NCI-H2196 treated with DMSO at 0.1 percent for 48 hours (cell line): ENCODE data around the gene SLC2A4.
"Not testable (repeated sequence)": the region's sequence is repeated elsewhere in the genome, so short reads cannot be mapped to it uniquely, and the experiment has no call there.

Experiments
- DNase-seq: peaks from one replicate; lab custom pipeline; 2025; ENCODE audit not compliant: unreplicated experiment; lab: John Stamatoyannopoulos, UW

SLC2A4 gene

DNA sequence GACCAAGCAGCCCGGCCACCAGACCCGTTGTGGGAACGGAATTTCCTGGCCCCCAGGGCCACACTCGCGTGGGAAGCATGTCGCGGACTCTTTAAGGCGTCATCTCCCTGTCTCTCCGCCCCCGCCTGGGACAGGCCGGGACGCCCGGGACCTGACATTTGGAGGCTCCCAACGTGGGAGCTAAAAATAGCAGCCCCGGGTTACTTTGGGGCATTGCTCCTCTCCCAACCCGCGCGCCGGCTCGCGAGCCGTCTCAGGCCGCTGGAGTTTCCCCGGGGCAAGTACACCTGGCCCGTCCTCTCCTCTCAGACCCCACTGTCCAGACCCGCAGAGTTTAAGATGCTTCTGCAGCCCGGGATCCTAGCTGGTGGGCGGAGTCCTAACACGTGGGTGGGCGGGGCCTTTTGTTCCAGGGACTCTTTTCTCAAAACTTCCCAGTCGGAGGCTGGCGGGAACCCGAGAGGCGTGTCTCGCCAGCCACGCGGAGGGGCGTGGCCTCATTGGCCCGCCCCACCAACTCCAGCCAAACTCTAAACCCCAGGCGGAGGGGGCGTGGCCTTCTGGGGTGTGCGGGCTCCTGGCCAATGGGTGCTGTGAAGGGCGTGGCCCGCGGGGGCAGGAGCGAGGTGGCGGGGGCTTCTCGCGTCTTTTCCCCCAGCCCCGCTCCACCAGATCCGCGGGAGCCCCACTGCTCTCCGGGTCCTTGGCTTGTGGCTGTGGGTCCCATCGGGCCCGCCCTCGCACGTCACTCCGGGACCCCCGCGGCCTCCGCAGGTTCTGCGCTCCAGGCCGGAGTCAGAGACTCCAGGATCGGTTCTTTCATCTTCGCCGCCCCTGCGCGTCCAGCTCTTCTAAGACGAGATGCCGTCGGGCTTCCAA is at the start of gene SLC2A4:
SLC2A4 (plus strand) TSS at position 645 of the 879 bp plus-strand sequence; CDS start at position 862, 217 bp downstream.
- peak; percentile 72 for DNase-seq

DNA sequence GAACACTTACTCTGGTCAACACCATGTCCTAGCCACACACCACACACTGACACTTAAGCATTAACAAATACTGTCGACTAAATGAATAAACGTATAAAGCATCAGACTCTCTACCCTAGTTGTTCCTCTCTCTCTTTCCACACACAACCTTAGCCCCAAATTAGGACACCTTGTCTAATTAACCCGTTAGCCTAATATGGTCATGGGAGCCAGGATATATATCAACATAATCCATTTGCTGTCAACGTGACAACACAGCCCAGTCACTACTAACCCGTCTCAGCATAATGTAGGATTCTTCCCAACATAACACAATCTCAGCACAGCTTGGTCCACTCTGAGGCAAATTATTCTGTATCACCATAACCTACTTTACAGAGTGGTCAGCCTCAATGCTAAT is 49.4 kb upstream of the SLC2A4 start:
- no peak for DNase-seq

DNA sequence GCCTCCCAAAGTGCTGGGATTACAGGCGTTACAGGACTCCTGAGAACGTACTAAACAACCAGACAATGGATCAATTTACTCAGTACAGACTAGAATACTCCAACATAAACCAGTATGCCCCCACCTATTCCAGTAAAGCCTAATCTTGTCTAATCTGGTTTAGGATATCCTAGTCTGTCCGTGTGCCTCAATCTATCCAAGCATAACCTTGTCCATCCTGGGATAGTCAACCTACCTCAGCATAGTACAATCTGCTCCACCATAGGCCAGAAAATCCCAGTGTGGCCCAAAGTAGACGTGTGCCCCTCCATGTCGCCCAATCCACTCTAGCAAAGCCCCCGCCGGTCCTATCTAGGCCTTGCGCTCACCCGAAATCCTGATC is 47.8 kb upstream of the SLC2A4 start:
- no peak for DNase-seq

- DNase-seq, result peak; percentile 61
Observed at GRCh38 chr17:7234083-7234951, 47.2 kb upstream of the SLC2A4 start, which contains the start of gene DVL2. DVL2 (minus strand) TSS chr17:7234517; CDS start chr17:7234262, 255 bp downstream.

DNA sequence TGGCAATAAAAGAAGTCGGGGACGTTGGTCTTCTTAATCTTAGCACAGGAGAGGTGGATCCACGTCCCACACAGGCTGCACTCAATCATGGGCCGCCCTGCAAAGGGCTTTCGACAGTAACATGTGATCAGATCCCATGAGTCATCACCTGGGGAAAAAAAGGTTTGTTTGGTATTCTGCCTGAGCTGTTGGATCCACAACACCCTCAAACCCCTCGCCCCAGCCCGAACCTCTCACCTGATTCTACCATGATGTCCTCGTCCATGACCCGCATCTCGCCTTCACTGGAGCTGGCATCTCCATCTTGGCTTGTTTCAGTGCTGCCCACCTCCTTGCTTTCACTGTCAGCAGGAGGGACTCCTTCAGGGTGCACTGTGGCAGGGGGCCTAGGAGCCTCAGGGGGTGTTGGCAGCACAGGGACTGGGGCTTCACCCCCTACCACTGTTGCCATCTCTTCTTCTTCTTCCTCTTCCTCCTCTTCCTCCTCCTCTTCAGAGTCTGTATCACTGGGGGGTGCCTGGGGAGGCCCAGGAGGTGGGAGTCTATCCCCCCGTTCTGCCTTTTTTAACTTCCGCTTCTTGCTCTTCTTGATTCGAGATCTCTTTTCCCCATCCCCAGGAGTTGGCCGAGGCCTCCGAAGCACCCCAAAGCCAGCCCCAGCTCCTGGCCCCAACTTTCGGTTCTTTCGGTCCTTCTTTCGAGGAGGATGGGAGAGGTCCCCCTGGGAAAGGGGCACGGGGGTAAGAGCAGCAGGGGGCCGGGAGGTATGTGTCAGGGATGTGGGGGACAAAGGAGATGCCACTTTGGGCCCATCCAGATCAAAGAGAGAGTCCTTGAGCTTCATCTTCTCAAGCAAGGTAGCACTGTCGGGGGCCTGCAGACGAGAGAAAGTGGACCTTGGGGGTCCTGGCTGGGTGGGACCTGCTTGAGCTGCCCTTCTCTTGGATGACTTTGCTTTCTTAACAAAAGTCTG is 45.5 kb upstream of the SLC2A4 start:
- DNase-seq, result no peak

DNA sequence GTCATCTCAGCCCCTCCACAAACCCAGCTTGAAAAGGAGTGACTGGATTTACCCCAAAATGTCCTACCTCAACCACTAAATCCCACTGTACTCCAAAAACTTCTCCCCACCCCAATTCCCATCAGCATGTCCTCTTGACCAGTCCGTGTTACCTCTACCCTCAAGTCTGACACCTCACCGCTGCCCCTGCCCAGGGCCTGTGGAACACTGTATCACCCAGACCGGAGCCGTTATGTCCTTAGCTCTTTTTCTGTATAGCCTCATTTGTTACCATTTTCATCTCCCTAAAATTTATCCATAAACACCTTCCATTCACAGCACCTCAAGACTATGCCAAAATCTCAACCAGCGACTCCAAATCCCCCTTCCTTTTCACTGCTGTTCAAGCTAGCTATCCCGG is 44.7 kb upstream of the SLC2A4 start:
- DNase-seq, result no peak

DNA sequence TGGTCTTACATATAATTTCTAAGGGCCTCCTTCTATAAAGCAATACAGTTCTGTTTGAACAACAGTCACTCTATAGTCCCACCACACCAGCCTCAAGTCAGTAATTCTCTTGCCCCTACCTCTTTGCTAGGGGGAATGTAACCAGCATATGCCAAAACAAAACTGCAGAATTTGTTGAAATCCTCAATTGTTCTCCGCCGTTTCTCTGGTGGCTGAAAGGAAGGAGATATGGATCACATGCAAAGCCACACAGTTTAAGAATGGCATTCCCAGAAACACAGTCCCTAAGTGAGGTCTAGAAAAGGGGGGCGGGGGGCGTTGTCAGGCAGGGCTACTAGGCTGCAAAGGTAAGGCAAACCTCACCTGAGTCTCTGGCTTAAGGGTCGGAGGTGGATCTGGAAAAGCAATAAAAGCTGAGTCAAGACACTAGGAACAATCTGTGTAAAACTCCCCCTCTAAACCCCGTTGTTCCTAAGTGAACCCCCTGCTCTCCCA is 44.2 kb upstream of the SLC2A4 start:
- DNase-seq, result no peak

DNA sequence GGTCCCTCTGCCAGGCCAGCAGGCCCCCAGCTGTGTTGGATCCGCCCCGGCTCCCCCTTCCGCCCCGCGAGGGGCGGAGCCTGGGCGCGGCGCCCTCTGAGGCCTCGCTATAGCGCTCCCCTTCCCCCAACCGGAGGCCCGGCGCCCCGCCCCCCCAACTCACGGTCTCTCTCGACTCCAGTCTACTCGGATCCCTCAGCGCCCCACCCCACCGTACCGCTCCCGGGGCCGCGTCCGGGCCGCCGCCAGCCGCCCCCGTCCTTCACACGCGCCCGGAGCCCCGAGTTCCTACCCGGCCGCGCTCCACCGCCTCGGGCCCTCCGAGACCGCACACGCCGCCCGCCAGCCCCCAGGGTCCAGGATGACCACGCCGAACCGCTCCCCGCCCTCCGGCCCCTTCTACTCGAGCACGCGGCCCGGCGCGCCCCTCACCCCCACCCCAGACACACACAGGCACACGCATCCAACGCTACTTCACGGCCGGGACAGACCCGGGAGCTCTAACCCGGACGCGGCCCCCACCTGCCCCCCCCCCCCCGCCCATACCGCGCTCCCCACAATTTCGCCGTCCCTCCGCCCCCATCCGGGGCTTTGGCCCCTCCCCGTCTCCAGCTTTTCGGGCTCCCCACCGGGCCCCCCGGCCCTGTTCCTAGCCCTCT is 43.6 kb upstream of the SLC2A4 start:
- no peak for DNase-seq

- DNase-seq, result no peak
Observed at GRCh38 chr17:7238420-7239090, 43.0 kb upstream of the SLC2A4 start.

DNA sequence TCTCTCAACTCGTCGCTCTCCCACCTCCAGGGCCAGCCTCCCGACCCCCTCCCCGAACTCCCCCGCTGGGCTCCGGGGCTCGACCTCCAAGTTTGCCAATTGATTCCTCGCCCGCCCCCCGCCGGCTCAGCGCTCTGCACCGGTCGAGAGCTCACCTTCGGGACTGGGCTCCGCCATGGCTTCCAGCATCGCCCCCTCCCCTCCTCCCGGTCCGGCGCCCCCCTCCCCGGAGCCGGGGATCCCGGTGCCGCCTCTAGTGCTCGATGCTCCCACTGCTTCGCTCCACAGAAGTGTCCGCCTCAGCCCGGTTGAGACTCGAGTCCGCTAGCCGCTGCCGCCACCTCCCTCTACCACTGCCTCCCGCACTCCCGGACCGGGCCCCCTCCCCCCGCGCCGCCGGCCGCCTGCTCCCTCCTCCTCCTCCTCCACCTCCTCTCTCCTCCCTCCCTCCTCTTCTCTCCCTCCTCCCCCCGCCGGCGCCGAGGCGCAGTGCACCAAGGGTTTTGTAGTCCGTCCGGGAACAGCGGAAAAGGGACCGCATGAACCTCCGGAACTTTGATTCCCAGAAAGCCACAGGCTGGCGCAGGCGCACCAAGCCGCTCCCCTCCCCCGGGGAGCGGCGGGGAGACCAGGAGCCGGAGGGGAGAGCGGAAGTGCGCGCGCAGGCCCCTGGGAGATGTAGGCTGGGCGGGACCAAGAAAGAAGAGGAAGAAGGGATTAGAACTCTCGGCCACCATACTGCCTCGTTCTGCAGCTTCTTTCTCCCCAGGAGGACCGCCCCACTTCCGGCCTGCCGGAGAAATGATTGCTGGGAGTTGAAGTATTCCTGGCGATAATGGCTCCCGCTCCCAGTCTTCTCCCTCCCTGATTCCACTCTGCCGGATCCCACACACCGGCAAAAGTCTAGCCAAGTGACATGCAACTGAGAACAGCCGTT is 42.2 kb upstream of the SLC2A4 start, which contains the start of gene PHF23:
PHF23 (minus strand) TSS at position 367 of the 937 bp plus-strand sequence; CDS start at position 189, 178 bp downstream.
- peak; percentile 91 for DNase-seq

DNA sequence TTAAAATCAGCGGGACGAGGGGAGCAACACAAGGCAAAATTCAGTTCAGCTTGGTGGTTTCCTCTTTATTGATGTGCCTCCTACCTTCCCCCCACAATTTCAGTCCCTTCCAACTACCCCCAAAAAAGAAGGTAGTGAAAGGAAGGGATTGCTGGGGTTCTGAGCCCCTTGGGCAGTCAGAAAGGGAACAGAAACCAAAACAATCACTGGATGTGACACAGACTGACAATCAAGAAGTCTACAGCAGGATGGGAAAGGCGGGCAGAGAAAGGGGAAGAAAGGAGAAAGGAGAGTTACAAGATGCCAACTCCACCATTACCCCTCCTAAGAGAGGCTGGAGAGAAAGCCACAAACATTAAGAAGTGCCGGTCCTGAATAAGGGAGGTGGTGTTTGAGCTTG is 41.1 kb upstream of the SLC2A4 start:
- DNase-seq, result no peak

GRCh38 chr17:7241090-7241733 is 40.3 kb upstream of the SLC2A4 start:
- DNase-seq, result no peak

- DNase-seq, result peak; percentile 48
Observed at GRCh38 chr17:7241783-7242716, 39.5 kb upstream of the SLC2A4 start, which contains the start of gene GABARAP. GABARAP (minus strand) TSS chr17:7242449; CDS start chr17:7242330, 119 bp downstream.

- peak; percentile 45 for DNase-seq
Observed at GRCh38 chr17:7242717-7243452, 38.6 kb upstream of the SLC2A4 start.

- DNase-seq, result no peak
Observed at GRCh38 chr17:7243453-7243729, 38.1 kb upstream of the SLC2A4 start.

DNA sequence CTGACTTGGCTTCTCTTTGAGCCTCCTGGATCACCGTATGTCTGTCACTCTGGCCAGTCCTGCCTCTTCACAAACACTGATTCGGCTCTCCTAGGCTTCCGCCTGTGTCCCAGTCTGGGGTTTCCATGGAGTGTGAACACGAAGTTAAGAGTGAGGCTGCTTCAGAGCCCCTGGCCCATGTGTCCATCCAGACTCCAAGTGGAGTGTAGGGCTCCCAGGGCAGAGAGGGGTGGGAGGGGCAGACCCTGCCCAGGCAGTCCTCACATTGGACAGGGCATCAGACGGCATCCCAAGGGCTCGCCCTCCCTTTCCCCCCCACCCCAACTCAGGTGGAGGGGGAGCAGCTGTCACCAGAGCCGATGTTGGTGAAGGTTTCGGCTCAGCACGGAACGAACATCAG is 37.7 kb upstream of the SLC2A4 start:
- not testable (repeated sequence) for DNase-seq
